Stimulated activated CD8-positive, alpha-beta memory T cell treated with anti-CD3 and anti-CD28 coated beads, Interleukin-2, amount 100 ng/mL, for 1 hour (primary cell): ENCODE results near the gene CASP8AP2.
"Not testable (repeated sequence)": the region's sequence is repeated elsewhere in the genome, so short reads cannot be mapped to it uniquely, and the experiment has no call there.

Experiments
- DNase-seq, 2 donors: peaks; one replicate each; pipeline ENCODE4 v3.0.0-alpha.2; 2020; ENCODE audit warnings: low read depth in 2 of 2

The CASP8AP2 gene

GRCh38 chr6:89887452-89888137 lies 57.9 kb downstream of the CASP8AP2 start:
- DNase-seq: no peak

GRCh38 chr6:89888138-89888514 lies 58.4 kb downstream of the CASP8AP2 start:
- DNase-seq: no peak

- DNase-seq: no peak
These were observed 59.2 kb downstream of the CASP8AP2 start for GRCh38 chr6:89888871-89889270.

GRCh38 chr6:89890845-89891528 lies 61.3 kb downstream of the CASP8AP2 start:
- DNase-seq: not testable (repeated sequence)

GRCh38 chr6:89892577-89892976 lies 62.9 kb downstream of the CASP8AP2 start:
- not testable (repeated sequence) for DNase-seq

- DNase-seq: no peak
These were observed 64.5 kb downstream of the CASP8AP2 start, which contains the start of gene GJA10 for GRCh38 chr6:89894169-89894568. Gene GJA10 (plus strand): TSS chr6:89894469. CDS start chr6:89894469, 0 bp downstream.

- DNase-seq: no peak
These were observed 65.7 kb downstream of the CASP8AP2 start for GRCh38 chr6:89895276-89895874.

- not testable (repeated sequence) for DNase-seq
These were observed 80.6 kb downstream of the CASP8AP2 start for GRCh38 chr6:89910001-89910901.

GRCh38 chr6:89910902-89911240 lies 81.2 kb downstream of the CASP8AP2 start:
- DNase-seq: no peak

GRCh38 chr6:89916136-89916920 lies 86.6 kb downstream of the CASP8AP2 start:
- DNase-seq: no peak

GRCh38 chr6:89917216-89917615 lies 87.5 kb downstream of the CASP8AP2 start:
- DNase-seq: no peak

GRCh38 chr6:89917801-89918366 lies 88.2 kb downstream of the CASP8AP2 start:
- no peak for DNase-seq
